Cardiac fibroblast (primary cell): ENCODE results near the gene ARNT2.

Experiments used
- DNase-seq, 2 donors: peaks; one replicate each; pipeline versions ENCODE4 v3.0.0 to v3.0.0-alpha.2; 2010; ENCODE audit warnings: low read depth in 2 of 2
- H3K4me3 ChIP-seq, 2 donors: replicated peaks in 1 of 2; 1 replicate in 1 of 2; 2 replicates in 1 of 2; pipeline ENCODE4 v1.5.1; 2011; ENCODE audit warnings: low read depth in 2 of 2, low read length in 2 of 2, mild to moderate bottlenecking in 2 of 2, moderate library complexity in 1 of 2
- CTCF ChIP-seq: IDR thresholded peaks from one replicate; pipeline ENCODE4 v1.5.1; 2011; ENCODE audit warnings: low read depth, mild to moderate bottlenecking, low read length, inconsistent platforms

ARNT2 gene

GRCh38 chr15:80517290-80517689 is 113.1 kb downstream of the ARNT2 start:
- DNase-seq = no peak
- no peak for TF ChIP-seq CTCF
- no peak overlapping the region for H3K4me3 ChIP-seq

GRCh38 chr15:80518522-80518921 is 114.3 kb downstream of the ARNT2 start:
- peak in 1 of 2 donors; percentile 17 for DNase-seq

GRCh38 chr15:80523746-80524145 is 119.6 kb downstream of the ARNT2 start:
- H3K4me3 ChIP-seq = no peak overlapping the region
- no peak for DNase-seq
- no peak for TF ChIP-seq CTCF

More at GRCh38 chr15:80518522-80518921, 114.3 kb downstream of the ARNT2 start:
- TF ChIP-seq CTCF = no peak
- H3K4me3 ChIP-seq = no peak overlapping the region

- TF ChIP-seq CTCF = no peak
- H3K4me3 ChIP-seq = no peak overlapping the region
- no peak for DNase-seq
These were observed 121.7 kb downstream of the ARNT2 start for GRCh38 chr15:80525853-80526252.

GRCh38 chr15:80526556-80527340 is 122.6 kb downstream of the ARNT2 start:
- DNase-seq = peak; percentile 79 to 83
- TF ChIP-seq CTCF = no peak
- no peak overlapping the region for H3K4me3 ChIP-seq

- DNase-seq = no peak
- TF ChIP-seq CTCF = no peak
- no peak overlapping the region for H3K4me3 ChIP-seq
These were observed 123.2 kb downstream of the ARNT2 start for GRCh38 chr15:80527406-80527805.
